Calu3 (cell line): Measurements from ENCODE around the gene SHANK3. TPM values are rescaled to one million over a fixed set of nuclear protein-coding genes. Genes with fewer than 3 reads are reported as not detected.

Source experiments
- BruUV-seq: library from RNA; stranded (reverse); fragments of 400-500 nt; replicated peaks from 2 replicates; lab custom pipeline; 2021; lab: Mats Ljungman, UMichigan
- CTCF ChIA-PET: fragments of 300-600 bp; sonication (Branson Sonifier 250); formaldehyde crosslinking; loops from one replicate; lab custom pipeline; 2022; ENCODE audit warnings: antibody characterized with exemption; lab: Charles Lee
- DNase-seq: peaks from one replicate; pipeline ENCODE4 v3.0.0; 2022
- H3K27ac Mint-ChIP-seq: one replicate; pipeline ENCODE4 v1.8.0; 2022; ENCODE audit warnings: mixed read lengths; ENCODE audit not compliant: unreplicated experiment
- H3K27me3 Mint-ChIP-seq: one replicate; pipeline ENCODE4 v1.8.0; 2022; ENCODE audit warnings: mixed read lengths; ENCODE audit not compliant: unreplicated experiment
- H3K36me3 Mint-ChIP-seq: one replicate; pipeline ENCODE4 v1.8.0; 2022; ENCODE audit warnings: mild to moderate bottlenecking, moderate library complexity, mixed read lengths; ENCODE audit not compliant: insufficient read depth, unreplicated experiment
- H3K4me1 Mint-ChIP-seq: one replicate; pipeline ENCODE4 v1.8.0; 2022; ENCODE audit warnings: mild to moderate bottlenecking, low read depth, mixed read lengths; ENCODE audit not compliant: unreplicated experiment
- H3K4me3 Mint-ChIP-seq: one replicate; pipeline ENCODE4 v1.8.0; 2022; ENCODE audit warnings: mild to moderate bottlenecking, low read depth, moderate library complexity, mixed read lengths; ENCODE audit not compliant: unreplicated experiment
- H3K9me3 Mint-ChIP-seq: one replicate; pipeline ENCODE4 v1.8.0; 2022; ENCODE audit warnings: low read depth, mixed read lengths; ENCODE audit not compliant: unreplicated experiment
- CTCF ChIP-seq: fragments of 200-600 bp; IDR thresholded peaks from one replicate; pipeline ENCODE4 v1.8.0; 2022; ENCODE audit warnings: antibody characterized with exemption; ENCODE audit not compliant: unreplicated experiment
- intact Hi-C: fragments of 100-400 bp; cut with micrococcal nuclease; formaldehyde crosslinking; loops from one replicate; pipeline ENCODE4 v1.10.0; 2022; ENCODE audit not compliant: unreplicated experiment
- total RNA-seq: library from RNA; stranded (reverse); gene quantifications from 2 replicates; pipeline ENCODE4 v1.2.3, GENCODE V29; 2022

The SHANK3 gene
- total RNA-seq, 1 experiment from 2014 or later = 2.1 TPM

DNA sequence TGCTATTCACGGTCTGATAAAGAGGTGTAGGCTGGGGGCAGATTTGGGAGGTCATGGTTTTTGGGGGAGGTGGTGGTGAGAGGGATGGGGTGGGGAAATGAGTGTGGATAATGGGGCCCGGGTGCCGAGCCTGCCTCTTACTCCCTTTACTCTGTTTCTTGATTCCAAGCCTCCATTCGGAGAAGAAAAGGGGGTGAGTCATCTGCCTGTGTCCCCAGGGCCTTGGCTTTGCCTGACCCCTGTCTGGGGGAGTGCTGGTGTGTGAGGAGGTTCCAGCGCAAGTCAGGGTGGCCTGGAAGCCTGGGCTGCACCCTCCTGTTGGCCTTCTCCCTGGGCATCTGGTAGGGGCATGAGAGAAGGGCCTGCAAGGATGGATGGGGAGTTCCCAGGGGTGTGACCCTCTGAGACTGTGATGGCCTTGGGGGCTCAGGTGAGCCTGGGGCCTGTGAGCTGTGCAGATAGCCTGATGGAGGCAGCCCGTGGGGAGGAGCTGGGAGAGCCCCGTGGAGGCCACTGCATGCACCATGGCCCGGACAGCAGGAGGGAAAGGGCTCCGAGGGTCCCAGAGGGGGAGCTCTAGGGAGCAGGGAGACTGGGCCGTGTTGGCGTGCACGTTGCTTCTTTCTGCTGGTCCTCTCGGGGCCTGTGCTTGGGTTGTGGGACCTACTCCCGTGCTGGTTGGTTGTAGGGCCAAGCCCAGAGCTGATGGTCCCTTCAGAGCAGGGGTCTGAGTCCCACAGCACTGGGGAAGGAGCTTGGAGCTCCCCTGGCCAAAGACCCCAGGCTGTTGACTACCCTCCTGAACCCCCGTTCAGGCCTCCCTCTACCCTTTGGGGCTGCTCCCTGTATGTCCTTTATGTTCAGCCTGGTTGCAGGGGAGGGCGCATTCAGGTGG, 39.1 kb downstream of the SHANK3 start:
- no TSS peak for BruUV-seq
- intact Hi-C loops = no loop called here
- H3K36me3 Mint-ChIP-seq = no peaks in the 10 kb centered on the region
- H3K9me3 Mint-ChIP-seq = no peaks in the 10 kb centered on the region
- no peaks in the 10 kb centered on the region for H3K4me1 Mint-ChIP-seq
- H3K4me3 Mint-ChIP-seq = no peak overlapping the region
- DNase-seq = no peak
- H3K27ac Mint-ChIP-seq = no peak overlapping the region
- CTCF ChIA-PET = no interaction called here
- H3K27me3 Mint-ChIP-seq = peaks cover 67% of the 10 kb centered on the region
- TF ChIP-seq CTCF = no peak

GRCh38 chr22:50712341-50713007, 39.9 kb downstream of the SHANK3 start:
- CTCF ChIA-PET = no interaction called here
- Mint-ChIP-seq H3K36me3 (no peaks in the 10 kb centered on the region), H3K9me3 (no peaks in the 10 kb centered on the region), H3K27me3 (peaks cover 75% of the 10 kb centered on the region), H3K27ac (no peak overlapping the region), H3K4me3 (no peak overlapping the region), H3K4me1 (no peaks in the 10 kb centered on the region)
- no TSS peak for BruUV-seq
- TF ChIP-seq CTCF = no peak
- DNase-seq = no peak
- intact Hi-C loops = no loop called here

DNA sequence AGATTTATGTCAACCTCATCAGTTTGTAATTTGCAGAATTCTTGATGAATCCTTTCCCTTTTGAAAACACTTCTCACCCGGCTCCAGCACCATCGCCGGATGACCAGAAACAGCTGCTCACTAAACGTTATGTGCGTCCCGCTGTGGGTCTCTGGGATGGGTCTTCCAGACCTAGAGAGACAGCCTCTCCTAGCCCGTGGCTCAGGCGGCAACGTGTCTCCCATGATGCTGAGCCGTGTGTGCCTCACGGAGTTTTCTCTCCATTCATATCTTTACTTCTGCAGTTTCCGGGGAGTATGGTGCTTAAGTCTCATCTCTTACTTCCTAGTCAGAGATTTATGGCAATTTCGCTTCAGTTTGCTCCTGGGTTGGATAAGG, 40.4 kb downstream of the SHANK3 start:
- H3K36me3 Mint-ChIP-seq = no peaks in the 10 kb centered on the region
- H3K9me3 Mint-ChIP-seq = no peaks in the 10 kb centered on the region
- intact Hi-C loops = no loop called here
- no peak for DNase-seq
- CTCF ChIA-PET = no interaction called here
- H3K4me1 Mint-ChIP-seq = no peaks in the 10 kb centered on the region
- peaks cover 80% of the 10 kb centered on the region for H3K27me3 Mint-ChIP-seq
- no peak for TF ChIP-seq CTCF
- H3K27ac Mint-ChIP-seq = no peak overlapping the region
- H3K4me3 Mint-ChIP-seq = no peak overlapping the region
- no TSS peak for BruUV-seq

DNA sequence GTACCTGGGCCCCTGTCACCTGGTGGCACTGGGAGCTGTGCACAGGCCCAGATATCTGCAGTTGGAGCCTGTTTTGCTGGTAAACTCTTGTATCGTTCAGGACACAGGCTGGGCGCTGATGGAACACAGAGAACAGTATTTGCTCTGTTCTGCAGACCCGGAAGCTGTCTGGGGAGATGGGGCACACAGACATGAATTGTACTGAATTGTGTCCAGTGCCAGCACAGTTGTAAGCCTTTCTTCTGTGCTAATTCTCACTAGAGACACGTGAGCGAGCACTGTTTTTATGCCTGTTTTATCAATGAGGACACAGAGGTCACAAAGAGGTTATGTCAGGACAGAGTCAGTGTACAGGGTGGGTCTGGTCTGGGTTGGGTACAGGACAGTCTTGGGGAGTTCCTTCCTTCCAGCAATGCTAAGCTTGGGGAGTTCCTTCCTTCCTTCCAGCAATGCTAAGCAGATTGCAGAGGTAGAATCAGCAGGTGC, 41.0 kb downstream of the SHANK3 start:
- H3K27ac Mint-ChIP-seq = no peak overlapping the region
- no peak for TF ChIP-seq CTCF
- no peaks in the 10 kb centered on the region for H3K9me3 Mint-ChIP-seq
- CTCF ChIA-PET = no interaction called here
- intact Hi-C loops = no loop called here
- H3K36me3 Mint-ChIP-seq = no peaks in the 10 kb centered on the region
- no TSS peak for BruUV-seq
- no peak for DNase-seq
- H3K4me3 Mint-ChIP-seq = no peak overlapping the region
- peaks cover 81% of the 10 kb centered on the region for H3K27me3 Mint-ChIP-seq
- no peaks in the 10 kb centered on the region for H3K4me1 Mint-ChIP-seq
